ENCODE results near the gene CYGB.

- TF ChIP-seq STAT1 (conservative IDR thresholded peaks at IDR 0.05): no peak
- TF ChIP-seq NFYA (IDR thresholded peaks at IDR 0.05; ENCODE audit: borderline replicate concordance, low read depth, low read length): no peak
- no peak for TF ChIP-seq CTCF (IDR thresholded peaks at IDR 0.05 in 2 of 3, conservative IDR thresholded peaks at IDR 0.05 in 1 of 3; ENCODE audit: control insufficient read depth in 2 of 3, extremely low read depth in 1 of 3, insufficient read depth in 1 of 3, low read depth in 3 of 3, low read length in 3 of 3)
- no peak for TF ChIP-seq ZBTB11 (CRISPR knock-in tag; IDR thresholded peaks at IDR 0.05)
- TF ChIP-seq BACH1 (IDR thresholded peaks at IDR 0.05; ENCODE audit: borderline replicate concordance): no peak
Measured at GRCh38 chr17:76524598-76525512, 12.7 kb downstream of the CYGB start.
